ELF-1 (cell line): Measurements from ENCODE around the gene RNF224.

Experiments used
- DNase-seq: peaks from one replicate; pipeline ENCODE4 v3.0.0-alpha.2; 2016; ENCODE audit warnings: low read depth, low spot score

Gene RNF224

DNA sequence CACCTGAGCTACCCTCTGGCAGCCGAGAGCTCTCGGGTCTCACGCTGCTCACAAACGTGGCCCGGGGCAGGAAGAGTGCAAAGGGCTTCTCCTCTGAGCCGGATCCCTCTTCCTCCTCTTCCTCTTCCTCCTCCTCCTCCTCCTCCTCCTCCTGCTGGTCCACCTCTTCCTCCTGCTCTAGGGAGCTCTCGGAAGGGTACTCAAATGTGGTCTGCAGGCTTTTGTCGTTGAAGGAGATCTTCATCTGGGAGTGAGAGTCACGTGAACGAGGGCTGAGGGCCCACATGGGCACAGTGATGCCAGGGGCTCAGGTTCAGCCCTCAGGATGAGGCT is 34.9 kb upstream of the RNF224 start:
- no peak for DNase-seq

DNA sequence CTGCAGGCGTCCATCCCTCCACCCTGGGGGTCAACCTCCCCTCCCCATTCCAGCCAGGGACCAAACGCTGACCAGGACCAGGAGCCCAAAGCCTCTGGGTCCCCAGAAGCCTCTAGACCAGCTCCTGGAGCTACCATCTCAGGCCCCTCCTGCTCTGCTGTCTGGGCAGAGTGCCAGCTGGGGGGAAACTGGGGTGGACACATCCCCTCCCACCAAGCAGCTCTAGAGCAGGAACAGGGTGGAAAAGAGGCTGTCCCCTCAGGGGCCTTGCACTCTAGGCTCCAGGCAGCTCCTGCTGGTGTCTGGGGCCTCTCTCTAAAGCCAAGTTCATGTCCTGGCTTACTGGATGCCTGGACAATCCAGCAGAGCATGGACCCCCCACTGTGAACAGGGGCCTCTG is 34.4 kb upstream of the RNF224 start:
- no peak for DNase-seq

DNA sequence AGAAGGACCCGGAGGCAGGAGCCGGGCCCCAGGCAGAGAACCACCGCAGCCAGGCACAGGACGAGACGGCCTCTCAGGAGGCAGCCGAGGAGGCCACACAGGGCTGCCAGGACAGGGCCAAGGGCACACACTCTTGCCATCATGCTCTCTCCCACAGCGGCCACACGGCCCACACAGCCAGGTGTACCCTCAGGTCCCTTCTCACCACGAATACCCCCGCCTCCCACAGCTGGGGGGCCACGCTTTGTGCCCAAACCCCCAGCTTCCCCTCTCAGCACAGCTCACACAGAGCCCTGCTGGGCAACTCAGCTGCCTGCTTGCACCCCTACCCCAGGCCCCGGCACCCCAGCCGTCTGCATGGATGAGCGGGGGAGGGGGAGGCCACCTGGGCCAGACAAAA is 33.5 kb upstream of the RNF224 start:
- no peak for DNase-seq

DNA sequence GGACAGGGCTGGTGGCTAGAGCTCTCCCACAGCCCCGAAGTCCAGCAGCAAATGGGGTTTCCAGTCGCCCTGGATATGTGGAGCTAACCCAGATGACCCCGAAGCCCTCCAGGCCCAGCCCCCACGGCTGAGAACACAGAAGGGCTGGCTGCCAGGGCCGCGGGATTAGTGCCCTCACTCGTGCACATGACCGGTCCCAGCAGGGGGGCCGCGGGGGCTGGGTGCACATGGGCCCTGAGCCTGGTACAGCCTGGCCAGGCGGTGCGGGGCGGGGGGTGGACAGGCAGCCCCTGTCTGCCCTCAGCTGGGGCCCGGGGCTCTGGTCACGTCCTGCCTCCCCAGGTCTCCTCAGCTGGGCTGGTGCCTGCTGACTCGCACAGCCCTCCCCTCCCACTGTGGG is 32.9 kb upstream of the RNF224 start:
- no peak for DNase-seq

DNA sequence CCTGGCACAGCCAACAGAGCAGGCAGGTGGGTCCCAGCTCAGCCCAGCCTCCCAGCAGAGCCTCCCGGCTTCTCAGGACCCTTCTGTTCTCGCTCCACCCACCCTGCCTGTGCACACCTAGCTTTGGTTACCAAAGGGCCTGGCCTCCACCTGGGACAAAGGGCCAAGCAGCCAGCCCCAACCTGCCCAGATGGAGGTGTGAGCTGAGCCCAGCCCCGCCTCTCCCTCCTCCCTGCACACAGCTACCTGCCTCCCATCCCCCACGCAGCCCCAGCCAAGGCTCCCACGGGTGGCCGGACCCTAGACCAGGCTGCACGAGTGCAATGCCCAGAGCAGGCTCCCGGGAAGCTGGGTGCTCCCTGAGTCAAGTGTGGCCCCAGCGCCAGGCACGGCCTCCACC is 32.4 kb upstream of the RNF224 start:
- DNase-seq, result no peak

DNA sequence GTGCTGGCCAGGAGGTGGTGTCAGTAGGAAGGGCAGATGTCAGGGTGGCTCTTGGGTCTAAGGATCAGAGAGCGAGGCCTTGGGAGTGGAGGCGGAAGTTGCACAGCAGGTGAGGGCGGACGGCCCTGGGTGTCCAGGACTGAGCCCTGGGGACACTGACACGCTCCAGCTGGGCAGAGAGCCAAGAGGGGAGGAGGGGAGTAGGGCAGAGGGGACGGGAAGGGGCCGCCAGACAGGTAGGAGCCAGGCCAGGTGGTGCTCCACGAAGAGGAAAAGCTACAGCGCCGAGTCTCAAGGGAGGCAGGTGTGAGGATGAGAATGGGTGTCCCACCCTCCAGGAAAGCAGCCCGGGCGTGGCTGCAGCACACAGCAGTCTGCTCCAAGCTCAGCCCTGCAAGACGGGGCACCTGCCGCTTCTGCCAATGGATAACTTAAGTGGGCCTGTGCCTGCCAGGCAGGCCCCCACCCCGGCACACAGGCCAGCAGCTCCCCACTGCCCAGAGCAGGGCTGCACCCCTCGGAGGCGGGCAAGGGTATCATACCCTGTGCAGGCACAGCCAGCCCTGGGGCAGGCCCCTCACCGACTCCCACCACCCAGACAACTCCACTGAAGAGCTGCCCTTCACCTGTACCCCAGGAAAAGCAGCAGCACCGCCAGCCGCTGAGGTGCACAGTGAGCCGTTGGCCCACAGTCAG is 31.6 kb upstream of the RNF224 start:
- no peak for DNase-seq

DNA sequence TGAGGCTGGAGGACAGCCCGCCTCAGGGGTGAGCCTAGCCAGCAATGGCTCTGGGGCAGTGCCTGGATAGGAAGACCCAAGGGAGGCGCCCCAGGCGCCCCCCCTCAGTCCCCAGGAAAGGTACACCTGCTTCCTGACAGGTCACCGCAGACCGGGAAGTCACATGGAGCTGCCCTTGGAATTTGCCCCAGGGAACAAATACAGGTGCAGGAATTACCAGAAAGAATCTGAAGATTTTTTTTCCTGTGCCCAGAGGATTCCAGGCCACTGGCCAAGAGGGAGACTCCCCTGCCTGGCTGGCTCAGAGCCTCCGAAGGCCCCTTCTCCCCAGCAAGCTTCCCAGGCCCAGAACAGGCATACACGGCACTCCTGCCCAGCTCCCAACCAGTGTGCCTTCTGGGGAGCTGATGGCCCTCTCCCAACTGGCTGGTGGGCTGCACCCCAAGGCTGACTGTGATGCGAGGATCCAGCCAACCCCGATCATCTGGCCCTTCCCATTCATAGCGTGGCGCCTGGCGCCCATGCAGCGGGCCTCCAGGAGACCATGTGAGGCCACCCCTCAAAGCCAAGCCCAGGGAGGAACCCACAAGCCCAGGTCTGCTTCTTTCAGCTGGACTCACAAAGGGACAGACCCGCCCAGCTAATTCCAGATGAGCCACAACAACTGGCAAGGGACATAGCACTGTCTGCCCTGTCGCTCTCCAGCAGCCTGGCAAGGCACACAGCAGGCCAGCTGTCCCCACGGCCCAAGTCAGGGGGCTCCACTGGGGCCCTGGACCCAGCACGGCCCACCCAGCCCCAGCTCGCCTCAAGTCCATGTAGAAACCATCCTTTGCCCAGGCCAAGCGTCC is 29.0 kb upstream of the RNF224 start:
- peak; percentile 52 for DNase-seq

DNA sequence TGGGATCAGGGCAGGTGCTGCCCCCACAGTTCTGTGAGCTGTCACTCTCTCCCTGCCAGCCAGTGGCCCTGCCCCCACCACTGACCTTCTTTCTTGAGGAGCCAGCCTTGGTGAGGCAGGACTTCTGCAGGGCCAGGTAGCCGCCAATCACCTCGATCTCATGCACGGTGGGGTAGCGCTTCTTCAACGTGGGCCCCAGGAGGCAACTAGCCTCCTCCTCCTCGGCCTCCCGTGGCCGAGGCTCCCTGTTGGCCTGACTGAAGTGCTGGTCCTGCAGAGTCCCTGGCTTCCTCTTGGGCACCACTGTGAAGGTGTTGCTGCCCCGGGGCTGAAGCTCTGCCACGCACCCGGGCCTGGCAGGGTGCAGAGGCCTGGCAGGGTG is 28.4 kb upstream of the RNF224 start:
- DNase-seq, result no peak

DNA sequence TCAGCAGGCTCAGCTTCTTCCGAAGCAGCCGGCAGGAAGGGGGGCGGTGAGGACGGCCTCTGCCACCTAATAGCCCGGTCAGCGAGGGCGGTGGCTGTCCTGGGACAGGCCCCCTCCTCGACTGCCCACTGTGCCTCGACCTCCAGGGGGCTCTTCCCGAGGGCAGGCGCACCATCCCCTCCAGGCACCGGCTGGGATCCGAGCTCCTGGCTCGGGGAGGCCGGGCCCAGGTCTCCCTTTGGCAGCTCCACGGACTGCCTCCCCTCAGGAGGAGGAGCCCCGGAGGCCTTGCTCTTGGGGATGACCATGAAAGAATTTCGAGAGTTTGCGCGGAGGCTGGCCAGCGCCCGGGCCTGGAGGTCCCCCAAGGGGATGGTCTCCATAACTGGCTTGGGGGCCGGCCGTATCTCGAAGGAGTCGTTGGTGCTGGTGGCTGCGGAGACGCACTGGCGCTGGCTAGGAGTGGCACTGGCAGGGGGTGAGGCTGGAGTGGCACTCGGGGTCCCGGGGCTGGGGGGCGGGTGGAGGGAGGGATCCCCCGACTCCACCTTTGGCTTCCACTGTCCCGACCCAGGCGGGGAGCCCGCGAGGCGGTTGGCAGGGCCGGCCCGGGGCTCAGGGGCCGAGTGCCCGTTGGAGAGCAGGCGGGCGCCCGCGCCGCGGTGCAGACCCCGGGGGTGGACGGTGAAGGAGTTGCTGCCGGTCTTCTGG is 27.7 kb upstream of the RNF224 start:
- DNase-seq, result peak; percentile 38

DNA sequence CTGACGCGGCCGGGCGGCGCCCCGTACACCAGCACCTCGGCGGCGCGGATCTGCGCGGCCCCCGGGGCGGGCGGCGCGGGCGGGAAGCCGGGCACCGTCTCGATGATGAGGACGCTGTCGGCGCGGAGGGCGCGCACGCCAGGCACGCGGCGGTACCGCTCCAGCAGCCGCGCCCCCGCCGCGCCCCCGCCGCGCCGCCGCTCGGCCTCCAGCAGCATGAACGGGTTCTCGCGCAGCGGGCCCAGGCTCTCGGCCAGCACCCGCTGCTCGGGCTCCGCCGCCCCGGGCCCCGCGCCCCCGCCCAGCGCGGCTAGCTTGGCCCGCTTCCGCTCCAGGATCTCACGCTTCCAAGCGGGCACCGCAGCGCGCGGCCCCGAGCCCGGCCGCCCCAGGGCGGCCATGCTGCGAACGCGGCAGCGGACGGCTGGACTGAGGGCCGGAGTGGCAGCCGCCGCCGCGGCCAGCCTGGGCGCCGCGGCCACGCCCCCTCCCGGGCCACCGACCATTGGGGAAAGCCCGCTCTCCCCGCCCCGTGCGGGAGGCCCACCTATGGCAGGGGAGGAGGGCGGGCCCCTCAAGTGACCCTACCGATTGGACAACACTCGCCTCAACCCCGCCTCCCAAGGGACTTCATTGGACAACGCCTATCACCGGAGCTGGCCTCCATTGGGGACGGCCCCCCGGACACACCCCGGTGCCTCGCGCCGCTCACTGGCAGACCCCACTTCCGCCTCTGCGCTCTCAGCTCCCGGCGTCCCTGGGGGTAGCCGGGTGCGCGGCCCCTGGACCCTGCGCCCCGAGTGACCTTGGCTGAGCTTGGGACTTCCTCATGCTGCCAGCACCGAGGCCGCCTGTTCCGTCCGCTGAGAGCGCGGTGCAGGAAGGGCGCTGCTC is 26.7 kb upstream of the RNF224 start, which contains the start of gene TPRN:
TSS of gene TPRN (minus strand) at position 431 of the 894 bp plus-strand sequence. CDS start at position 401, 30 bp downstream.
- peak; percentile 99 for DNase-seq

DNA sequence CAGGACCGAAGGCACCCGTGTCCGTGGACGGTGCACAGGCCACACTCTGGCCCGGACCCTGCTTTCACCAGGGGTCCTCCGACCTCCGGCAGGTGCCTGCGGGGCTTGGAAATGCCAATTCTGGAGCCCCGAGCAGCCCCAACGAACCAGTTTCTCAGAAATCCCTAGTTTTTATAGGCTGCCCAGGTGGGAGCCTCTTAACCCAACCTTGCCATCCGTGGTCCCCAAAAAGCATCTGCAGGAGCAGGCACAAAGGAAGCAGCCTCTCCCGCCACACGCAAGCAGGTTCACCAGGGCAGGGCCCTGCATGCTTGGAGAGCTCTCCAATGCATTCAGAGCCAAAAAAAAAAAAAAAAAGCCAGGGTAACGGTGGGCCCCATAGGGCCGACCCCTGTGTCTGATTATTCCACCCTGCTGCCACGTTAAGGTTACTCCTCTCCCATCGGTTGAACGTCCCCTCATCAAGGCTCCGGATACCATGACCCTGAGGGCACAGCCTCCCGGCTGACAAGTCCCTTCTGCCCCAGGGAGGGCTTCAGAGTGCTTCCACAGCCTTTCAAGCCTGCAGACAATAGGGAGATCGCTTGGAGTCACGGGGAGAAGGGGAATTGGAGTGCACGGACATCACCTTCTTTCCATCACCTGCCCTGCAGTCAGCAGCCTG is 26.0 kb upstream of the RNF224 start:
- peak; percentile 50 for DNase-seq

DNA sequence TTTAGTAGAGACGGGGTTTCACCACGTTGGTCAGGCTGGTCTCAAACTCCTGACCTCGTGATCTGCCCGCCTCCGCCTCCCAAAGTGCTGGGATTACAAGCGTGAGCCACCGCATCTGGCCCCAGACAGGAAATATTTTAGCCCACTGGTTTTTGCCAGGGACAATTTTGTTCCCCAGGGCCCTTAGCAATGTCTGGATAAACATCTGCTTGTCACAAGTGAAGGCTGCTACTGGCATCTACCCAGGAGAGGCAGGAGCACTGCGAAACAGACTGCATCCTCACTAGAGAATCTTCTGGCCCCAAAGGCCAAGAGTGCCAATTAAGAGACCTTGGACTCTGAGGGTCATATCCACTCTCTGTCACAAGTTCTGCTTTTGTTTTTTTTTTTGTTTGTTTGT is 24.3 kb upstream of the RNF224 start:
- no peak for DNase-seq

DNA sequence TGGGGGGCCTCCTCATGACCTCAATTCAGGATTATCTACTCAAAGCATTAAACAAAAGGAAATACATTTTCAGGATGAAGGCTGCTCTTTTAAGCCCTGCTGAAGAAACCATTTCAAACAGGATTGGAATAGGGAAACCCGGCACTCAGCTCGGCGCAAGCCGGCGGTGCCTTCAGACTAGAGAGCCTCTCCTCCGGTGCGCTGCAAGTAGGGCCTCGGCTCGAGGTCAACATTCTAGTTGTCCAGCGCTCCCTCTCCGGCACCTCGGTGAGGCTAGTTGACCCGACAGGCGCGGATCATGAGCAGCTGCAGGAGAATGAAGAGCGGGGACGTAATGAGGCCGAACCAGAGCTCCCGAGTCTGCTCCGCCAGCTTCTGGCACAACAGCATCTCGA is 22.6 kb upstream of the RNF224 start:
- no peak for DNase-seq

DNA sequence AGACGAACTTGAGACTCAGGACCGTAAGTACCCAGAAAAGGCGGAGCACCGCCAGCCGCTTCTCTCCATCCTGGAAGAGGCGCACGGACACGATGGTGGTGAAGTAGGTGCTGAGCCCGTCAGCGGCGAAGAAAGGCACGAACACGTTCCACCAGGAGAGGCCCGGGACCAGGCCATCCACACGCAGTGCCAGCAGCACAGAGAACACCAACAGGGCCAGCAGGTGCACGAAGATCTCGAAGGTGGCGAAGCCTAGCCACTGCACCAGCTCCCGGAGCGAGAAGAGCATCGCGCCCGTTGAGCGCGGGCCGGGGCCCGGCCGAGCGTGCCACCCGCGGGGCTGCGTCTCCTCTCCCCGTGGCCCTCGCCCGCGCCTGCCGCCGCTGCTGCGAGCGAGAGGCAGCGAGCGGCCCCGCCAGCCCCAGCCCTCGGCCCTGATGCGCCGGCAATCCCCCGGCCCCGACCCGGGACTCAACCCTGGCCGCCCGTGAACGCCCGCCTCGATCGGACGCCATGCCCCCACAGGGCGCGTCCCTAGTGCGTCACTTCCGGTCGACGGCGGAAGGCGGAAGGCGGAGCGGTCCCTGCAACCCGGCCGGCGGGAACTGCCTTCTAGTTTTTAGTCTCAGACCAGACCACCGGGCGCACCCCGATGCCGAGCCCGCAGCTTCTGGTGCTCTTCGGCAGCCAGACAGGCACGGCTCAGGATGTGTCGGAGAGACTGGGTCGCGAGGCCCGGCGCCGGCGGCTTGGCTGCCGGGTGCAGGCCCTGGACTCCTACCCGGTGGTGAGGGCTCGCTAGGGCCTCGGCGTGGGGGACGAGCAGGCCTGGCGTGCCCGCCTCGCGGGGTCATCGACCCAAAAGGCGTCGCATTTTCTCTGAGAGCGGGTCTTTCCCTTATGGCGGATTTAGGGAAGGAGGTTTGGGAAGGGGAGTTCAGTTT is 21.9 kb upstream of the RNF224 start, which contains the start of the genes NDOR1 and TMEM203:
TSS of gene NDOR1 (plus strand) at position 575 of the 944 bp plus-strand sequence. CDS start at position 653, 78 bp downstream.
TSS of gene TMEM203 (minus strand) at position 523 of the 944 bp plus-strand sequence. CDS start at position 289, 234 bp downstream.
- peak; percentile 90 for DNase-seq

DNA sequence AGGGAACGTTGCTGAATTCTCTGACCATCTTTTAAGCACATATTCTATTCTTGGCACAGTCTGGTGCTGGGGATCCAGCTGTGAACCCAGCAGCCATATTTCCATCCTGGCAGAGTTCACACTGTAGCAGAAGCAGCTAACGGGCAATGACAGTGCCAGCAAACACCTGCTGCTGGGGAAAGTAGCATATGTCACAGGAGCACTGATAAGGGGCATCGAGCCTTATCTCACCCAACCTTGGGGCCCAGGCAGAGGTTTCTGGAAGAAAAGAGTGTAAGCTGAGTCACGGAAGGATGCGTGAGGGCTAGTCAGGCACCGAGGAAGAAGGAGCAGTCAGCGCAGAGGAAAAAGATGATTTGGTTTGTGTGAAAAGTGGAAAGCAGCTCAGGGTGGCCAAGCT is 20.7 kb upstream of the RNF224 start:
- DNase-seq, result no peak

DNA sequence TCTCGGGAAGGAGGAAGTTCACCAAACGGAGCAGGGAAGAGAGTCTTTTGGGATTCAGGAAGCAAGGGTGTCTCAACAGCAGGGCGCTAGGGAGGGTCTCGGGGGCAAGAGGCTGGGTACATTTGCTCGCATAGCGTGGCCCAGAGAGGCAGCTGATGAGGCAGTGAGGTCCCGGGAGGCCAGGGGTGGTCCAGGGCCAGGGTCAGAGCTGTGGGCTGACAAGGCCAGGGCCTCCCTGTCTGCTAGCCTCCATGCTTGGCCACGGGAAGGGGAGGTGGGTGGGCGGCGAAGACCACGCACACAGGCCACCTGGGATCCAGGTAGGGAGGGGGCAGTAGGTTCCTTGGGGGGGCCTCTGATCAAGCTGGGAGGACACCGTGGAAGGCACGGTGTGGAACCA is 15.8 kb upstream of the RNF224 start:
- DNase-seq, result no peak

DNA sequence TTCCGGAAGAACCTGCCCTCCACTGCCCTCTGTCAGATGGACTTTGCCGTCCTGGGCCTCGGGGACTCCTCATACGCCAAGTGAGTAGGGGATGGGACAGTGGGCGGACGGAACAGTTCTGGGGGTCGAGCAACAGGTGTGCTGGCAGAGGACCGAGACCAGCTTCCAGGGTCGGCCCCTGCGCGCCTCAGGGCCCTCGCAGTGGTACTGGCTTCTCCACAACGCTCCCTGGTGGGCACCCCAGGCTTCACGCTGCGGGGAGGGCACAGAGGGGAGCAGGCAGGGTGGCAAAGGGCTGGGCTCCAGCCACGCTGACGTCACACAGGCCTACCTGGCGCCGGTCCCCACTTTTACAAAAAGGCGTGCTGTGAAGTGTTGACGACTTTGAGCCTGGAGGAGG is 14.8 kb upstream of the RNF224 start:
- no peak for DNase-seq

DNA sequence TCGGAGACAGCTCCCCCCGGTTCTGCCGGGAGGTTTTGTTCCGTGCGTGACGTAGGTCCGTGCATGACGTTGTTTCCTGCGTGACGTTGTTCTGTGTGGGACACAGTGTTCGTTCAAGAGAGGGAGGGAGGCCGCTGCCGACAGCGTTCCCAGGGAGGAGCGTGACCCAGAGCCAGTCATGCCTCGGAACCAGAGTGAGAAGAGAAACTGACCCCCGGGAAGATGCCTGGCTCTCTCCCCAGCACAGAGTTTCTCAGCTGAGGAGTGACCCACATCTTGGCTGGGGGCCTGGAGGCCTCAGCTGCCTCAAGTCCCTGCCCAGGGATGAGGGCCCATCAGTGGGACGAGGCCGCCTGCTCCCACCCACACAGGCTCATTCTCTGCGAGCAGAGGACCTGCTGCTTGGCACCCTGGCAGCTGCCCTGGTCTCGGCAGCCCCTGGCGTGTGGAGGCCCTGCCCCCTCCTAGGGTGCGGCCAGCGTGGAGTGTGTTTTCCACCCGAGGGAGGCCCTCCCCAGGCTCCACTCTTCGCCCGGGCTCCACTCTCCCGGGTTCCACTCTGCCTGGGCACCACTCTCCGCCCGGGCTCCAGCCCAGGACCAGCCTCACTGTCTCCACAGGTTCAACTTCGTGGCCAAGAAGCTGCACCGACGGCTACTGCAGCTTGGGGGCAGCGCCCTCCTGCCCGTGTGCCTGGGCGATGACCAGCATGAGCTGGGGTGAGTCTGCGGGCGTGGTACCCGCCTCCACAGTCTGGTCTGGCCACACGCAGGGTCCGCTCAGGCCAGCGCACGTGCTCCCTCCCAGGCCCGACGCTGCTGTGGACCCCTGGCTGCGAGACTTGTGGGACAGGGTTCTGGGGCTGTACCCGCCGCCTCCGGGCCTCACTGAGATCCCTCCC is 13.9 kb upstream of the RNF224 start:
- DNase-seq, result no peak

DNA sequence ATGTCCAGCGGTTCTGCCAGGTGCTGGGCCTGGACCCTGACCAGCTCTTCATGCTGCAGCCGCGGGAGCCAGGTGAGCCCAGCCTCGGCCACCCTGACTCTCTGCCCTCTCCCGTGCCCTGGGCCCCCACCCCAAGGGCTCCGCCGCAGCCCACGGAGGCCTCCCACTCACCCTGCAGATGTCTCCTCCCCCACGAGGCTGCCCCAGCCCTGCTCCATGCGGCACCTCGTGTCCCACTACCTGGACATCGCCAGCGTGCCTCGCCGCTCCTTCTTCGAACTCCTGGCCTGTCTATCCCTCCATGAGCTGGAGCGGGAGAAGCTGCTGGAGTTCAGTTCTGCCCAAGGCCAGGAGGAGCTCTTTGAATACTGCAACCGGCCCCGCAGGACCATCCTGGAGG is 12.7 kb upstream of the RNF224 start:
- no peak for DNase-seq
